ENCODE measurements around the gene TMEM63C. TPM values are rescaled to one million over a fixed set of nuclear protein-coding genes. Genes with fewer than 3 reads are reported as not detected.
A peak's percentile ranks its signal among the peaks of the same experiment; 100 is the strongest.

Gene TMEM63C
- total RNA-seq, 1 experiment from 2014 or later = 5.4 TPM

GRCh38 chr14:77212943-77213678, 31.5 kb downstream of the TMEM63C start:
- no TSS peak for BruUV-seq (replicated peaks)
- Histone ChIP-seq H3K4me3 (ENCODE audit: low read length) (no peak overlapping the region), H3K27ac (ENCODE audit: low read length) (no peak overlapping the region), H3K9me2 (replicated peaks; ENCODE audit: low read length) (no peaks in the 10 kb centered on the region), H2AFZ (ENCODE audit: low read length) (no peak overlapping the region), H3K27me3 (ENCODE audit: low read length) (peaks cover 21% of the 10 kb centered on the region), H3K4me1 (ENCODE audit: insufficient read depth, low read length) (peaks cover 3% of the 10 kb centered on the region; the same call in 1 of the 2 replicates), H3K79me2 (ENCODE audit: low read length) (no peaks in the 10 kb centered on the region), H3F3A (ENCODE audit: low read length, unreplicated experiment) (no peaks in the 10 kb centered on the region), H3K9ac (ENCODE audit: low read length) (no peak overlapping the region), H3K4me2 (ENCODE audit: low read length) (peak overlapping the region; percentile 26; the same call in 1 of the 2 replicates), H3K9me3 (ENCODE audit: low read length) (no peaks in the 10 kb centered on the region), H4K20me1 (ENCODE audit: low read length) (no peaks in the 10 kb centered on the region), H3K36me3 (ENCODE audit: low read depth, low read length) (no peaks in the 10 kb centered on the region)
- intact Hi-C loops (cut with micrococcal nuclease) = loop anchor here (2.0 kb wide), 1 partner anchor 60 kb away; no protein-coding TSS in a partner anchor
- TF ChIP-seq CTCF (conservative IDR thresholded peaks at IDR 0.05; ENCODE audit: low read depth, low read length) (peak; percentile 97), EZH2phosphoT487 (IDR thresholded peaks at IDR 0.05; ENCODE audit: borderline replicate concordance, low read length) (no peak)
- ChIA-PET POLR2A (ENCODE audit: unreplicated experiment) (interaction anchor here (0.6 kb wide), 2 partner anchors 56 to 64 kb away, joined by 3 read pairs; no protein-coding TSS in a partner anchor), CTCF (interaction anchor here (0.5 to 1.0 kb wide), 5 partner anchors 8 to 164 kb away, joined by 3 to 14 read pairs (median 3); partner anchors contain the start of genes SAMD15 and TMED8)
- DNase-seq (peak; percentile 95), ATAC-seq (peak; percentile 94)

GRCh38 chr14:77213679-77214016, 32.0 kb downstream of the TMEM63C start:
- no peaks in the 10 kb centered on the region for H3F3A ChIP-seq (ENCODE audit: low read length, unreplicated experiment)
- H3K27ac ChIP-seq (ENCODE audit: low read length) = no peak overlapping the region
- no peaks in the 10 kb centered on the region for H3K9me3 ChIP-seq (ENCODE audit: low read length)
- no peak for ATAC-seq
- no peak overlapping the region for H3K4me3 ChIP-seq (ENCODE audit: low read length)
- DNase-seq = no peak
- H3K9ac ChIP-seq (ENCODE audit: low read length) = no peak overlapping the region
- no TSS peak for BruUV-seq (replicated peaks)
- H3K4me2 ChIP-seq (ENCODE audit: low read length) = no peak overlapping the region
- ChIA-PET CTCF (interaction anchor here (0.5 to 1.0 kb wide), 5 partner anchors 9 to 163 kb away, joined by 3 to 14 read pairs (median 3); partner anchors contain the start of genes SAMD15 and TMED8), POLR2A (ENCODE audit: unreplicated experiment) (no interaction called here)
- peaks cover 21% of the 10 kb centered on the region for H3K27me3 ChIP-seq (ENCODE audit: low read length)
- H2AFZ ChIP-seq (ENCODE audit: low read length) = no peak overlapping the region
- no peaks in the 10 kb centered on the region for H3K9me2 ChIP-seq (replicated peaks; ENCODE audit: low read length)
- H3K36me3 ChIP-seq (ENCODE audit: low read depth, low read length) = no peaks in the 10 kb centered on the region
- intact Hi-C loops (cut with micrococcal nuclease) = loop anchor here (2.0 kb wide), 1 partner anchor 61 kb away; no protein-coding TSS in a partner anchor
- no peaks in the 10 kb centered on the region for H3K79me2 ChIP-seq (ENCODE audit: low read length)
- peaks cover 3% of the 10 kb centered on the region; the same call in 1 of the 2 replicates for H3K4me1 ChIP-seq (ENCODE audit: insufficient read depth, low read length)
- no peaks in the 10 kb centered on the region for H4K20me1 ChIP-seq (ENCODE audit: low read length)
- TF ChIP-seq CTCF (conservative IDR thresholded peaks at IDR 0.05; ENCODE audit: low read depth, low read length) = peak; percentile 35; the same call in 1 of the 2 replicates
- no peak for TF ChIP-seq EZH2phosphoT487 (IDR thresholded peaks at IDR 0.05; ENCODE audit: borderline replicate concordance, low read length)

GRCh38 chr14:77214216-77214615, 32.6 kb downstream of the TMEM63C start:
- TF ChIP-seq CTCF (conservative IDR thresholded peaks at IDR 0.05; ENCODE audit: low read depth, low read length) = no peak
- no peak for TF ChIP-seq EZH2 (IDR thresholded peaks at IDR 0.05; ENCODE audit: low read length, unreplicated experiment)
- TF ChIP-seq EZH2phosphoT487 (IDR thresholded peaks at IDR 0.05; ENCODE audit: borderline replicate concordance, low read length) = no peak
- ATAC-seq (no peak), DNase-seq (no peak)
- Histone ChIP-seq H3F3A (ENCODE audit: low read length, unreplicated experiment) (no peaks in the 10 kb centered on the region), H3K27me3 (ENCODE audit: low read length) (peaks cover 21% of the 10 kb centered on the region), H3K9ac (ENCODE audit: low read length) (no peak overlapping the region), H3K36me3 (ENCODE audit: low read depth, low read length) (no peaks in the 10 kb centered on the region), H4K20me1 (ENCODE audit: low read length) (no peaks in the 10 kb centered on the region), H3K79me2 (ENCODE audit: low read length) (no peaks in the 10 kb centered on the region), H3K4me1 (ENCODE audit: insufficient read depth, low read length) (peaks cover 3% of the 10 kb centered on the region; the same call in 1 of the 2 replicates), H3K4me3 (ENCODE audit: low read length) (no peak overlapping the region), H3K9me3 (ENCODE audit: low read length) (no peaks in the 10 kb centered on the region), H3K27ac (ENCODE audit: low read length) (no peak overlapping the region), H3K4me2 (ENCODE audit: low read length) (no peak overlapping the region), H2AFZ (ENCODE audit: low read length) (no peak overlapping the region), H3K9me2 (replicated peaks; ENCODE audit: low read length) (no peaks in the 10 kb centered on the region)
- intact Hi-C loops (cut with micrococcal nuclease) = no loop called here
- CTCF ChIA-PET = interaction anchor here (0.8 kb wide), 1 partner anchor 61 kb away, joined by 4 read pairs; no protein-coding TSS in a partner anchor
- no TSS peak for BruUV-seq (replicated peaks)
- POLR2A ChIA-PET (ENCODE audit: unreplicated experiment) = no interaction called here

Measured in PC-3 (cell line).